NB4 (cell line): ENCODE data around the gene OSBPL1A.
A peak's percentile ranks its signal among the peaks of the same experiment; 100 is the strongest.

Experiments
- DNase-seq: peaks from one replicate; pipeline ENCODE4 v3.0.0; 2010; ENCODE audit warnings: low read depth
- H3K4me3 ChIP-seq: one replicate; pipeline ENCODE4 v1.5.1; 2011; ENCODE audit warnings: mild to moderate bottlenecking, low read depth, low read length, moderate library complexity
- CTCF ChIP-seq: IDR thresholded peaks from one replicate; pipeline ENCODE4 v1.5.1; 2012; ENCODE audit warnings: low read depth, low read length
- MAX ChIP-seq: IDR thresholded peaks from 2 replicates; pipeline ENCODE4 v1.6.1; 2011; ENCODE audit warnings: low read depth, low read length
- MYC ChIP-seq: IDR thresholded peaks from 2 replicates; pipeline ENCODE4 v1.6.1; 2011; ENCODE audit warnings: low read depth, low read length
- POLR2A ChIP-seq: IDR thresholded peaks from 2 replicates; pipeline ENCODE4 v1.6.1; 2011; ENCODE audit warnings: mild to moderate bottlenecking; ENCODE audit not compliant: insufficient read length; ENCODE audit errors: extremely low read depth

The OSBPL1A gene

GRCh38 chr18:24315170-24315569 lies 82.5 kb downstream of the OSBPL1A start:
- TF ChIP-seq POLR2A (no peak), MAX (no peak), CTCF (no peak), MYC (no peak)
- DNase-seq: peak; percentile 16
- no peak overlapping the region for H3K4me3 ChIP-seq

- DNase-seq: no peak
- TF ChIP-seq POLR2A: no peak
- TF ChIP-seq MAX: no peak
- TF ChIP-seq CTCF: no peak
- no peak for TF ChIP-seq MYC
- H3K4me3 ChIP-seq: no peak overlapping the region
Measured at GRCh38 chr18:24306201-24306600, 91.4 kb downstream of the OSBPL1A start.

GRCh38 chr18:24300703-24301102 lies 96.9 kb downstream of the OSBPL1A start:
- DNase-seq: no peak
- no peak overlapping the region for H3K4me3 ChIP-seq
- no peak for TF ChIP-seq CTCF
- no peak for TF ChIP-seq MYC
- no peak for TF ChIP-seq MAX
- no peak for TF ChIP-seq POLR2A

- no peak for TF ChIP-seq MYC
- no peak for TF ChIP-seq POLR2A
- no peak for TF ChIP-seq MAX
- TF ChIP-seq CTCF: no peak
- no peak overlapping the region for H3K4me3 ChIP-seq
- no peak for DNase-seq
Measured at GRCh38 chr18:24296276-24296675, 101.3 kb downstream of the OSBPL1A start.

- DNase-seq: no peak
- no peak overlapping the region for H3K4me3 ChIP-seq
- TF ChIP-seq MYC (no peak), CTCF (no peak), POLR2A (no peak), MAX (no peak)
Measured at GRCh38 chr18:24293254-24293653, 104.4 kb downstream of the OSBPL1A start.

- no peak overlapping the region for H3K4me3 ChIP-seq
- no peak for TF ChIP-seq POLR2A
- TF ChIP-seq CTCF: no peak
- TF ChIP-seq MAX: no peak
- TF ChIP-seq MYC: no peak
- no peak for DNase-seq
Measured at GRCh38 chr18:24278591-24278990, 119.0 kb downstream of the OSBPL1A start.
